ENCODE measurements around the gene CPSF4L. TPM values are rescaled to one million over a fixed set of nuclear protein-coding genes. Genes with fewer than 3 reads are reported as not detected.

Gene CPSF4L
- total RNA-seq, 1 experiment from 2014 or later: not detected

GRCh38 chr17:73203788-73204479, 57.7 kb downstream of the CPSF4L start:
- no peak for DNase-seq (ENCODE audit: low read depth)

- DNase-seq (ENCODE audit: low read depth): no peak
These were observed 58.4 kb downstream of the CPSF4L start for GRCh38 chr17:73203135-73203787.

GRCh38 chr17:73201215-73202069, 60.2 kb downstream of the CPSF4L start:
- DNase-seq (ENCODE audit: low read depth): no peak

GRCh38 chr17:73200476-73200875, 61.2 kb downstream of the CPSF4L start:
- DNase-seq (ENCODE audit: low read depth): no peak

GRCh38 chr17:73199751-73200317, 61.8 kb downstream of the CPSF4L start:
- no peak for DNase-seq (ENCODE audit: low read depth)

- DNase-seq (ENCODE audit: low read depth): no peak
These were observed 62.8 kb downstream of the CPSF4L start for GRCh38 chr17:73198930-73199260.

Other genes starting within 250 kb of the CPSF4L start
- 7.6 and 8.6 TPM in 2 replicates for gene SLC39A11, start 169.2 kb downstream of the CPSF4L start, total RNA-seq (2014; rRNA removed; shearing (Covaris generic))
- 0.19 and 0.23 TPM in 2 replicates for gene SSTR2, start 96.9 kb downstream of the CPSF4L start, total RNA-seq (2014; rRNA removed; shearing (Covaris generic))
- gene COG1, start 68.8 kb downstream of the CPSF4L start, total RNA-seq (2014; rRNA removed; shearing (Covaris generic)): 20.1 and 34.9 TPM in 2 replicates
- 27.2 and 37.0 TPM in 2 replicates for gene CDC42EP4, start 50.1 kb upstream of the CPSF4L start, total RNA-seq (2014; rRNA removed; shearing (Covaris generic))